ENCODE measurements around the gene PPP1R14B.

DNA sequence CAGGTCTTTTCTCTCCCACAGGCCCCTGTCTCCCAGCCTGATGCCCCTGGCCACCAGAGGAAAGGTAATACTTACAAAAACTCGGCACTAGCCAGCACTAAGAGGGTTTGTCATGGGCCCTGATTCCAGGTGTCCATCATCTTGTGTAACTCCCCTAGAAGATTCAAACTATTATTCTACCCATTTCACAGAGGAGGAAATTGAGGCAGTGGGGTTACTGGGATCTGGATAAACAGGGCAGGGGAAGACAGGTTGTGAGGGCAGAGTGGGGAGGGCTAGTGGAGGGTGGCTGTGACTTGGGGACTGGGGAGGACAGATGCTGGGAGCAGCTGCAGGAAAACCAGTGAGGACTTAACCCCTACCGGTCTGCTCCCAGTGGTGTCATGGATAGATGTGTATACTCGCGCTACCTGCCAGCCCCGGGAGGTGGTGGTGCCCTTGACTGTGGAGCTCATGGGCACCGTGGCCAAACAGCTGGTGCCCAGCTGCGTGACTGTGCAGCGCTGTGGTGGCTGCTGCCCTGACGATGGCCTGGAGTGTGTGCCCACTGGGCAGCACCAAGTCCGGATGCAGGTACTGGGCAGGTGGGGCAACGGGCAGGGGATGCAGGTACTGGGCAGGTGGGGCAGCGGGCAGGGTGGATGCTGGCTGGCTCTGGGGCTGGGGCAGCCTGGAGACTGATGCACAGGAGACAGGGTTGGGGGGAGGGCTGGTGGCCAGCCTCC lies 11.1 kb downstream of the PPP1R14B start:
- TF ChIP-seq POLR2A (IDR thresholded peaks at IDR 0.05; ENCODE audit: low read depth, low read length) (no peak), POLR2AphosphoS5 (IDR thresholded peaks at IDR 0.05; ENCODE audit: low read depth, low read length) (no peak), SPI1 (IDR thresholded peaks at IDR 0.05; ENCODE audit: low read depth, low read length) (no peak), POU2F2 (IDR thresholded peaks at IDR 0.05; ENCODE audit: low read depth, low read length) (no peak), TAF1 (IDR thresholded peaks at IDR 0.05; ENCODE audit: low read depth, low read length) (no peak)
